GM19099 (cell line): ENCODE measurements around the gene PI16.

ENCODE experiments used
- POLR2A ChIP-seq: IDR thresholded peaks from 3 replicates; pipeline ENCODE4 v1.6.1; 2011; ENCODE audit warnings: low read depth; ENCODE audit not compliant: insufficient read length; ENCODE audit errors: extremely low read depth

PI16 gene

DNA sequence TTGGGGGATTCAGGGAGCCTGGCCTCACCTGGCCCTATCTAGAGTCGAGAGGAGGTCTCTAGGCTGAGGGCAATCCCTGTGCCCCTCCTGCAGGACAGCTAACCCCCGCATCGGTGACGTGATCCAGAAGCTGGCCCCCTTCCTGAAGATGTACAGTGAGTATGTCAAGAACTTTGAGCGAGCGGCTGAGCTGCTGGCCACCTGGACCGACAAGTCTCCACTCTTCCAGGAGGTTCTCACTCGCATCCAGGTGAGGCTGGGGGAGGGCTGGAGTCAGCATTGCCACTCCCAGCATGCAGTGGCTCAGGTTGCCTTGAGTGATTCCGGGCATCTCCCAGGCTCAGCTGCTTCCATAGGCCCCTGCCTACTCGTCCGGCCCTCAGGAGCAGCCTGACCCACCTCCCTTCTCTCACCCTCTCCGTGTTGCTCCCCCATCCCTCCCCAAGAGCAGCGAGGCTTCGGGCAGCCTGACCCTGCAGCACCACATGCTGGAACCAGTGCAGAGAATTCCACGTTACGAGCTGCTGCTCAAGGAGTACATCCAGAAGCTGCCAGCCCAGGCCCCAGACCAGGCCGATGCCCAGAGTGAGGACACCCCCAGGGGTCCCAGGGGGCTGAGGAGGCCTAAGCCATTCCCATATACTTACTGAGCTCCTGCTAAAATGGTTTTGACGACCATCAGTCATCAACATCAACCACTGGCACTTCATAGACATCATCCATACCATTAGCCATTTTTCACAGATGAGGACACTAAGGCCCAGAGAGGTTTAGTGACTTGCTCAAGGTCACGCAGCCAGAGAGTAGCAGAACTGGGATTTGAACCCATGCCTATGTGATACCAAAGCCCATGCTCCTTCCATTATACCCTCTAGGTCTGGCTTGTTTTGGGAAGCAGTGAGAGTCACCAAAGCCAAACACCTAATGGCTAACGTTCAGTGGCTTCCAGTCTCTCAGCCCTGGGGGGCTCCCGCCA is 59.3 kb downstream of the PI16 start:
- TF ChIP-seq POLR2A, result no peak
